Measurements from ENCODE around the gene FAM168A. TPM values are rescaled to one million over a fixed set of nuclear protein-coding genes. Genes with fewer than 3 reads are reported as not detected.

FAM168A gene
- total and polyA plus RNA-seq, 9 of the 15 experiments (the other 6 are each of a cell fraction or from before 2014, with no cell fraction given): 0.44 to 7.2 (median 2.9) TPM

GRCh38 chr11:73452726-73453125, 145.2 kb downstream of the FAM168A start:
- BruUV-seq (replicated peaks): no TSS peak
- in situ Hi-C loops (cut with MboI): no loop called here
- TF ChIP-seq BRD9 (IDR thresholded peaks at IDR 0.05; ENCODE audit: low read depth, partially characterized antibody): no peak
- TF ChIP-seq HES1 (IDR thresholded peaks at IDR 0.05; ENCODE audit: low read depth): no peak
- TF ChIP-seq ZNF318 (IDR thresholded peaks at IDR 0.05; ENCODE audit: borderline replicate concordance in 1 of 2, low read depth in 1 of 2): no peak
- TF ChIP-seq ZNF3 (CRISPR knock-in tag; IDR thresholded peaks at IDR 0.05): no peak
- TF ChIP-seq SIRT6 (IDR thresholded peaks at IDR 0.05; ENCODE audit: low read depth, low read length): no peak
- TF ChIP-seq FOSL1 (tag; conservative IDR thresholded peaks at IDR 0.05): no peak
- TF ChIP-seq ZNF511 (CRISPR knock-in tag; IDR thresholded peaks at IDR 0.05): no peak
- no peak for TF ChIP-seq RNF2 (IDR thresholded peaks at IDR 0.05)
- TF ChIP-seq GTF2F1 (IDR thresholded peaks at IDR 0.05; ENCODE audit: low read depth, low read length): no peak
- no peak for TF ChIP-seq ATF7 (IDR thresholded peaks at IDR 0.05)
- no peak for TF ChIP-seq VEZF1 (CRISPR knock-in tag; IDR thresholded peaks at IDR 0.05)
- TF ChIP-seq HMG20B (CRISPR knock-in tag; IDR thresholded peaks at IDR 0.05): no peak
- TF ChIP-seq ZNF699 (CRISPR knock-in tag; IDR thresholded peaks at IDR 0.05; ENCODE audit: insufficient replicate concordance): no peak

More at GRCh38 chr11:73452726-73453125, 145.2 kb downstream of the FAM168A start:
- H3K36me3 ChIP-seq (ENCODE audit: control insufficient read depth, insufficient read depth, low read length): no peaks in the 10 kb centered on the region
- H2AFZ ChIP-seq (ENCODE audit: low read depth, low read length): no peak overlapping the region
- H3K9ac ChIP-seq (ENCODE audit: insufficient read depth in 1 of 2, low read depth in 2 of 2, low read length in 2 of 2): no peak overlapping the region
- ChIA-PET CTCF (ENCODE audit: low intra/inter-chr PET ratio) (no interaction called here), POLR2A (interaction anchor here (1.0 to 1.4 kb wide), 2 partner anchors 16 to 18 kb away, joined by 3 read pairs; no protein-coding TSS in a partner anchor)
- no peaks in the 10 kb centered on the region for H3K4me1 ChIP-seq (replicated peaks in 1 of 2; ENCODE audit: control insufficient read depth in 2 of 2, insufficient read depth in 2 of 2, low read length in 2 of 2)
- peaks cover 5 to 8% of the 10 kb centered on the region in 2 experiments; a peak in 3 of 5 replicates for H3K27me3 ChIP-seq (ENCODE audit: control insufficient read depth in 2 of 2, insufficient read depth in 2 of 2, low read length in 2 of 2)
- no peak overlapping the region for H3K4me2 ChIP-seq (ENCODE audit: insufficient read depth, low read length)
- 22% methylated on average over 2 of the region's 2 CpGs for WGBS (ENCODE audit: insufficient coverage, low coverage, missing lambda C conversion rate)
- intact Hi-C loops (cut with micrococcal nuclease): no loop called here
- H3K79me2 ChIP-seq (ENCODE audit: control insufficient read depth, insufficient read depth, low read length): no peaks in the 10 kb centered on the region
- H3K4me3 ChIP-seq: no peak overlapping the region
- ATAC-seq: no peak
- DNase-seq (ENCODE audit: extremely low read depth in 1 of 4, low spot score in 3 of 4): no peak
- H3K9me1 ChIP-seq (ENCODE audit: control insufficient read depth, insufficient read depth, low read length): no peaks in the 10 kb centered on the region
- FAIRE-seq: no peak
- H3K9me3 ChIP-seq (replicated peaks; ENCODE audit: control insufficient read depth, insufficient read depth, low read depth, low read length): no peaks in the 10 kb centered on the region
- H4K20me1 ChIP-seq (replicated peaks; ENCODE audit: control insufficient read depth, insufficient read depth, low read length): no peaks in the 10 kb centered on the region
- no peak overlapping the region for H3K27ac ChIP-seq (ENCODE audit: extremely low read depth, low read depth, low read length)
